SW480 (cell line): ENCODE data around the gene SLC29A2.
A peak's percentile ranks its signal among the peaks of the same experiment; 100 is the strongest.

Experiments
- DNase-seq: peaks from one replicate; pipeline ENCODE4 v3.0.0-alpha.2; 2016; ENCODE audit warnings: low spot score

SLC29A2 gene

DNA sequence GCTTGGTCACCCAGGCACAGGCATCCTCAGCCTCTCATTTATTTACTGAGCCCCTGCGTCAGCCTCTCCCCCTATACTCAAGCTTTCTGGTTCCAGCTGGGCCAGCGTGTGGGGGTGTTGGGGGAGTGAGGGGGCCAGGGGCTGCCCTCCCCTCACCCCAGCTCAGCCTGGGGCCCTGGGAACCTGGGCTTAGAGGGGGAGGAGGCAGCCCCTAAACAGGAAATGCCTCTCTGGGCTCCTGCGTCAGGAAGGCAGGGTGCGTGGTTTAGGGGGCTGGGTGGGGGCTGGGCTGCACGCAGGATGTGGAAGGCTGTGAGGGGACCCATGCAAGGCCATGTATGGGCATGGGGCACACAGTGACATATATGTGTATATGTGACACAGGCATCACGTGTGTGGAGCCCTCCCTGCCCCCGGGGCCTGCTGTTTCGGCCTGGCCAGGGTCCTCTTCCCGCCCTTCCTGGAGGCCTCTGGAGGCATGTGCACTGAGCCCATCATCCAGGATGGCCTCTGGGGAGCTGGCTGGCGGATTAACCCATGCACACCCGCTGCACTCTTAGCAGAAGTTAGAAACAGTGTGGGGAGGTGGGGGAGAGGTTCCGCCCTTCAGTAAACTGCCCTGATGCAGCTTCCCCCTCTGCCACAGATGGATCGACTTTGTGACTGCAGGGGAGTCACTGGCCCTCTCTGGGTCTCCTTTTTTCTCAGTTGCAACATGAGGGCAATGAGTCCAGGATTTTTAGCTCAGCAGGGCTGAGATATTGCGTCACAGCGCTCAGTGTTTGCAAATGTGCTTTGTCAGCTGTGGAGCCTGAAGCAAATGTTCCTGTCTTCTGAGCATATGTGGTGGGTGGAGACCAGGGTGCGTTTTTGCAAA lies 53.6 kb downstream of the SLC29A2 start:
- no peak for DNase-seq

DNA sequence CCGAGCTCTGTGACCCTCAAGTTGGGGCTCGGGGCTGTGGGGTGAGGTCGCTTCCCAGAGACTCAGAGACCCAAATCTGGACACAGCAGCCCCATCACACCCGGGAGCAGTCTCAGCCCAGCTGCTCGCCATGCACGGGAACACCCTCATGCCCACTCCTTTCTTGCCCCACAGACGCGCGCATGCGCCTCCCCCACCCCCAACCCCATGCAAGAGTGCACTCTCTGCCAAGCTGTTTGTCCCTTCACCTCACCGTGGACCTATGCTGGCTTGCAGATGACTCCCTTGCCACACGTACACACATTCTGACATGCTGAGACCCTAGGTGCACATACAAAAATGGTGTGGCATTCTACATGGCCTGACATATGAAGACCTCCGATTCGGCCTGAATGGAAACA lies 54.2 kb downstream of the SLC29A2 start:
- DNase-seq = no peak

DNA sequence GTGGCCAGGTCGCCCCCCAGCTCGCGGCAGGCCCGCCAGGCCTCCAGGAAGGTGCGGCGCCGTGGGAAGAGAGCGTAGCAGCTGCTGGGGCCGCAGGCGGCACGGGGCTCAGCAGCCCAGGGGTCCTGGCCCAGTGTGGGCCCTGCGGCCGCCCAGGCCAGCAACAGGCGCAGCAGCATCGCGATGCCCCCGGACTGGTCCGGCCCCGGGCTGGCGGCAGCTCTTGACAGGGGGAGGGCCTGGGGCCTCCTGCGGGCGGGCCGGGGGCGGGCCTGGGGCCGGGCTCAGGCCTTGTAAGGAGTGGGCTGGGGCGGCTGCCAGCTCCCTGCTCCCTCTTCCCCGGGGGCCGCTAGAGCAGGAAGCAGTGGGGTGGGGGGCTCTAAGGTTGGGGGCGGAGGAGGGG lies 54.7 kb downstream of the SLC29A2 start, which contains the start of gene CD248:
Gene CD248, minus strand, starts transcription at position 196 of the 403 bp plus-strand sequence. Its CDS starts 17 bp downstream, at position 179.
- DNase-seq = no peak

DNA sequence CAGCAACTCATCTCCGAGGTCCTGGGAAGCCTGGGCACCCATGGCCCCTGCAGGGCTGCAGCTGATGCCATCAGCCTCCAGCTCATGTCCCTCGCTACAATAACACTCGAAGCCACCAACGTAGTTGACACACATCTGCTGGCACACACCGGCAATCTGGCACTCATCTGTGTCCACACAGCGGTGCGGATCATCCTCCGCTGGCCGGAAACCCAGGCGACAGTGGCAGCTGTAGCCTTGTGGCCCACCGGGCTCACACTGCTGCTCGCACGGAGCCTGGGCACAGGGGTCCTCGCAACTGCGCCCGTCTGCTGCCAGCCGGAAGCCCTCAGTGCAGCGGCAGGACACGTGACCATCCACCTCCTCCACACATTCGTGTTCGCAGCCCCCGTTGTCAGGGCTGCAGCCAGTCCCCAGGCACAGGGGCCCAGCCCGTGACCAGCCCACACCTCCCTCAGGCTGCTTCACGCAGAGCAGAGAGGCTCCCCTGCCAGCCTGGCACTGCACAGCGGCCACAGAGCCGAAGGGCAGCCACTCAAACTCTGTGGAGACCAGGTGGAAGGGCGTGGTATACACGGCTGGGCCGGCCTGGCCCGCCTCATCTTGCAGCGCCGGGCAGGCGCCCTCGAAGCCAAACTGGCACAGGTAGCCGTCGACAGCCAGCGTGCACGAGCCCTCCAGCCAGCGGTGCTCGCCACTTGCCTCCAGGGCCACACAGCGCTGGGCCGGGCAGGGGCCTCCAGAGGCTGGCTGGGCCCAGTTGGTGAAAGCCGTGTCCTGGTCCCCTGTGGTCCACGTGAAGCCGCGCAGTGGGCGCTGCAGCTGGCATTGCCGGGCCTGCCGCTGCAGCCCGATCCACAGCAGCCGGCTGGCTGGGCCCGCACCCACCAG lies 55.4 kb downstream of the SLC29A2 start:
- no peak for DNase-seq

DNA sequence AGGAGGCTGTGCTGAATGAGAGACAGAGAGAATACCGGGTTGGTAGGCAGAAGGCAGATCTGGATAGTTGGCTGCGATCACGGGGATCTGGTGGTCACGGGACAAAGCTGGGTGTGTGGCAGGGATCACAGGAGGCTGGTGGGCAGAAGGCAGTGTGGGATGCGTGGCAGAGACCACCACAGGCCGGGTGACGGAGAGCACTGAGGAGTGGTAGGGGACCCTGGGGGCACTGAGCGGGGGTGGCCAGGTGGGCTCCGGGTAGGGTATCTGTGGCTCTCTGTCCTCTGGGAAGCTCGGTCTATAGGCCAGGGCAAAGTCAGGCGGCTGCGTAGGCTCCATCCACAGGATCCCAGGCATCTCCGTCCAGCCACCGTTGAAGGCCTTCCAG lies 56.1 kb downstream of the SLC29A2 start:
- no peak for DNase-seq

DNA sequence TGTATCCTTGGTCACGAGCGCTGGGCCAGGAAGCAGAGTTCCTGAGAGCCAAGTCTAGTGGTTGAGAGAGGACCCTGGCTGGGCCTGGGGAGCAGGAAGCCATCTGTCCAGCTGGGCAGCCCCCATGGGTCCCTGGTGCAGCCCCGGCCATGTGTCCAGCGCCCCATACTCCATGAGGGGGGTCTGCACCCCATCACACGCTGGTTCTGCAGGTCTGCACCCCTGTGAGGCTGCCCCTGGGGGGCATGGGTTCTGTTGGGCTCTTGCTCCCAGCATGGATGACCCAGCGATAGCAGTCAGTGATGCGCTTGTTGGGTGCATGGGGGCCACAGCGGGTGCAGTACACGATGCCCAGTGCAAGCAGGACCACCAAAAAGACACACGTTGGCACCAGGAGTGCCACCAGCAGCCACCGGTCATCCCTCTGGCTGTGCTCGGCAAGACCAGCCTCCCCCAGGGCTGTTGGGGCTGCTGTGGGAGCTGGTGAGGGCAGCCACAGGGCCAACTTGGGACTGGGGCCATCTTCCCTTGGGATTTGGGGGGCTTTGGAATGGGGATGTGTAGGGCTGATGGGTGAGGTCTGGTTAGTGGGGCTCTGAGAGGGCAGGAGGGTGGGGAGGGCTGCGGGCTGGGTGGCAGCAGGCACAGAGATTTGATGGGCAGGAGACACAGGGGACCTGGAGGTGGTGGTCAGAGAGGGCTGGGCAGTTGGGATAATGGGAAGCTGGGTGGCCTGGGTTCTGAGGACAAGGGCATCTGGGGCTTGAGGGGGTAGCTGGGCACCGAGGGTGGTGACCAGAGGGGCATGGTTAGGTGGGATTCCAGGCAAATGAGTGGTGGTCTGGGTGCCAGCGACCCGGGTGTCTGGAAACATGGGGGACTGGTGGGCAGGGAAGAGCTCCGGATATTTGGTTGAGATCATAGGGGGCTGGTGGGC lies 56.7 kb downstream of the SLC29A2 start:
- DNase-seq = no peak

DNA sequence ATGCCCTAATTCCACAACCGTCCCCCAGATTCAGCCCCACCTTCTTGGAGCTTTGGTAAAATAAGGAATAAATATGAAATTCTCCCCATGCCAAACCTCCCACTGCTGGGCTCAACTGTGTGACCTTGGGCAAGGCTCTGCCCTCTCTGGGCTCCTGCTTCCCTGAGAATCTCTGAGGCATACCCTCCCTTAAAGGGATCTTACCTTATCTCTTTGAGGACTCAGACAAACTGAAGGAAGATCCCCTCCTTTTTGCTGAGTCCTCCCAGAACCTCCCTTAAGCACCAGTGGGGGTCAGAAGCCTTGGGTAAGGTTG lies 57.4 kb downstream of the SLC29A2 start:
- no peak for DNase-seq

DNA sequence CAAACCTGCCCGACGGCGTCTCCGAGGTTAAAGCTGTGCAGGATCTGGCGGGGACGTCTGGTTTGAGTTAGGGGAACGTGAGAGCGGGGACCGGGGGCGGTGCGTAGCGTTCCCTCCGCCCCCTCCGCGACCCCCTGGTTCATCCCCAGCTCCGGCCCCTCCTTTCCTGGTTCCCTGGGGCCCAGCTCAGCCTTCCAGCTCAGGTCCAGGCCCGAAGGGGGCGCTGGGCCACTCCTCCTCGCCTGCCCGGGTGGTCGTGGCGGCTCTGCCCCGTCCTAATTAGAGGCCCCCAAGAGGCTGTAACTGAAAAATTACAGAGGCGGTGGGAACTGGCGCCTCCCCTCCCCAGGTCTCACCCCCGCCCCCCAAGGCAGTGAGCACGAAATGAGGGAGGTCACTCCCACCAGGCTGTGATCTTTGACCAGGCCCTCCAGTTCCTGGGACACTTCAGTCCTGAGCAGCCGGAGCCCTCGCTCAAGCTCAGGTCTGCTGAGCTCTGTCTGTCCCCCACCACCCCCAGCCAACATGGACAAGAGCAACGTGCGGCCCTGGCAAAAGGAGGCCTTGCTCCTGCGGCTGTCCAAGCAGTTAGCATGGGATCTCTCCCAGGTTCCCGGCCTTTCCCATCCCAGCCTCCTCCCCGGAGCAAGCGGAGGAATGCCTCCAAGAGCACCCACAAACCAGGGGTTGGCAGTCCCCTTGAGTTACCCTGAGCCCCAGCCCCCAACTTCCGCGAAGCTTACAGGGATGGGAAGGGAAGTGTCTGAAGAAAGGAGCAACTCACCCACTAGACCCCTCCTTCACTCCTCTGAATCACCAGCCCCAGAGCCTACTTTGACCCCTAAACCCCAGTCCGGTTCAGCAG lies 58.0 kb downstream of the SLC29A2 start:
- no peak for DNase-seq

DNA sequence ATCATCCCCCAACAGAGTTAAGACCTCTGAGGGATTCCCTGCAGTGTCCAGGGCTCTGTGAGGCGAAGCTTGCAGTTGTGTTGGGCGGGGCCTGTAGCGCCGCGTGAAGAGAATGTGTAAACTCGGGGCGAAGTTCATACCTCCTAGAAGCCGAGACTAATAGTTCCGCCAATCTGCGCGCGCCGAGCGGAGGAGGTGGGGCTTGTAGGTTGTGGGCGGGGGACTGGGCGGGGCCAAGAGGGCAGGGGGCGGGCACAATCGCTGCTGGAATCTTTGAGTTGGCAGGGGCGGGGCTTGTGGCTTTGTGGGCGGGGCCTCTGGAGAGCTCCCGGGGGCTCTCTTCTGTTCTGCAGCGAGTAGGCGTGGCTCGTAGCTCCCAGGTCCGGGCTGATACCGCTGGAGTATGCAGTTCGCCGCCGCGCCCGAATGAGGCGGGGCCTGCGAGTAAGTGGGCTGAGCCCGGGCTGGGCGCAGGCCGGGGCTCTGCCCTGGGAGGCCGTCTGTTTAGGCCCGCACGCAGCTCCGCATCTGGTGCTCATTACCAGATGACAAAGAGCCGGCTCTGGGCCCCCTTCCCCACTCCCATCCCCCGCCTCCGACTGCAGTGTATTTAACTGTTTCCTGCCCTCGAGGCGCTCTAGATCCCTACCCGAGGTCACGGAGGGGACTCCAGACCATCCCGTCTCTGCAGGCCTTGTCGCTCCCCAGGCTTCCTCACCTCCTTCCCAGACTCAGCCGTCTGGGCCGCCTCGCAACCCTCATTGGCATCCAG lies 58.8 kb downstream of the SLC29A2 start:
- peak; percentile 98 for DNase-seq
